HCT116 (cell line): ENCODE data around the gene MMD. TPM values are rescaled to one million over a fixed set of nuclear protein-coding genes. Genes with fewer than 3 reads are reported as not detected.

Experiments used
- ATAC-seq: fragments of 200-7000 bp; cut with Tn5 transposase; 2 replicates; pipeline ENCODE4 v1.9.1; 2020; ENCODE audit warnings: mild to moderate bottlenecking, moderate library complexity
- BruUV-seq: library from RNA; stranded (reverse); fragments of 400-500 nt; replicated peaks from 2 replicates; lab custom pipeline; 2021; lab: Mats Ljungman, UMichigan
- CTCF ChIA-PET: fragments of 300-600 bp; sonication (Branson Sonifier 250); formaldehyde crosslinking; loops from one replicate; lab custom pipeline; 2021; ENCODE audit warnings: antibody characterized with exemption; lab: Charles Lee
- POLR2A ChIA-PET: fragments of 300-600, 350-600 bp; sonication (Branson Sonifier 250); formaldehyde crosslinking; loops from one replicate; lab custom pipeline; 2021; ENCODE audit warnings: antibody characterized with exemption; lab: Charles Lee
- RAD21 ChIA-PET, 2 experiments: fragments of 300-600 bp; sonication (Branson Sonifier 250); formaldehyde crosslinking; loops; one replicate each; lab custom pipeline; 2023; ENCODE audit warnings: low total read pairs in 2 of 2; ENCODE audit not compliant: uncharacterized antibody in 2 of 2, unreplicated experiment in 2 of 2, low non-redundant PET in 1 of 2; lab: Charles Lee
- DNase-seq: peaks from one replicate; pipeline ENCODE4 v3.0.0-alpha.2; 2010; ENCODE audit warnings: low read depth, low spot score
- H2AFZ ChIP-seq: fragments of 200-600 bp; shearing (Covaris generic), sonication (generic); 2 replicates; pipeline ENCODE4 v1.6.1; 2017; ENCODE audit warnings: low read depth, mixed run types, mixed read lengths, antibody characterized with exemption, low read length; ENCODE audit not compliant: poor library complexity, severe bottlenecking
- H3K27ac ChIP-seq: 2 replicates; pipeline ENCODE4 v1.5.1; 2012; ENCODE audit warnings: low read depth, low read length
- H3K27me3 ChIP-seq: fragments of 200-600 bp; sonication (generic); 2 replicates; pipeline ENCODE4 v1.6.1; 2016; ENCODE audit warnings: mixed run types, low read length, mixed read lengths; ENCODE audit not compliant: insufficient read depth
- H3K36me3 ChIP-seq, 2 experiments: fragments of 200-500 bp in 1 of 2; fragments of 200-600 bp in 1 of 2; sonication (Bioruptor generic) in 1 of 2; sonication (generic) in 1 of 2; 2 replicates each; pipeline versions ENCODE4 v1.5.1 to v1.6.1; 2014 to 2016; ENCODE audit warnings: low read length in 2 of 2, inconsistent platforms in 1 of 2, mixed read lengths in 1 of 2, mixed run types in 1 of 2; ENCODE audit not compliant: insufficient read depth in 2 of 2, control insufficient read depth in 1 of 2
- H3K4me1 ChIP-seq, 2 experiments: fragments of 200-600 bp in 1 of 2; sonication (generic) in 1 of 2; 2 replicates each; pipeline versions ENCODE4 v1.5.1 to v1.6.1; 2012 to 2017; ENCODE audit warnings: low read length in 2 of 2, inconsistent platforms in 1 of 2, mild to moderate bottlenecking in 1 of 2, mixed read lengths in 1 of 2, mixed run types in 1 of 2, moderate library complexity in 1 of 2; ENCODE audit not compliant: insufficient read depth in 2 of 2, control insufficient read depth in 1 of 2
- H3K4me2 ChIP-seq: fragments of 200-600 bp; sonication (generic); 2 replicates; pipeline ENCODE4 v1.6.1; 2017; ENCODE audit warnings: mixed run types, low read length, mixed read lengths
- H3K4me3 ChIP-seq, 2 experiments: fragments of 200-600 bp in 1 of 2; sonication (generic) in 1 of 2; replicated peaks in 1 of 2; 2 replicates each; pipeline ENCODE4 v1.5.1; 2011 to 2016; ENCODE audit warnings: low read length in 2 of 2, control low read depth in 1 of 2, low read depth in 1 of 2, mild to moderate bottlenecking in 1 of 2, mixed read lengths in 1 of 2, mixed run types in 1 of 2
- H3K79me2 ChIP-seq: fragments of 200-600 bp; sonication (generic); 2 replicates; pipeline ENCODE4 v1.6.1; 2017; ENCODE audit warnings: mild to moderate bottlenecking, mixed run types, low read length, moderate library complexity, mixed read lengths; ENCODE audit not compliant: insufficient read depth
- H3K9ac ChIP-seq: fragments of 200-600 bp; sonication (generic); 2 replicates; pipeline ENCODE4 v1.6.1; 2016; ENCODE audit warnings: low read length, mixed read lengths
- H3K9me2 ChIP-seq: fragments of 200-600 bp; sonication (generic), shearing (Covaris generic); 2 replicates; pipeline ENCODE4 v1.6.1; 2017; ENCODE audit warnings: mixed run types, mild to moderate bottlenecking, moderate library complexity; ENCODE audit not compliant: insufficient read depth
- H3K9me3 ChIP-seq, 2 experiments: fragments of 200-500 bp in 1 of 2; fragments of 200-600 bp in 1 of 2; sonication (Bioruptor generic) in 1 of 2; sonication (generic) in 1 of 2; 2 replicates each; pipeline ENCODE4 v1.6.1; 2014 to 2017; ENCODE audit warnings: low read length in 2 of 2, mixed read lengths in 2 of 2, inconsistent platforms in 1 of 2, low read depth in 1 of 2, mild to moderate bottlenecking in 1 of 2, mixed run types in 1 of 2, moderate library complexity in 1 of 2; ENCODE audit not compliant: control insufficient read depth in 1 of 2, insufficient read depth in 1 of 2
- H4K20me1 ChIP-seq: fragments of 200-600 bp; sonication (generic), shearing (Covaris generic); 2 replicates; pipeline ENCODE4 v1.6.1; 2017; ENCODE audit warnings: mixed run types, mild to moderate bottlenecking, moderate library complexity; ENCODE audit not compliant: insufficient read depth
- CBX3 ChIP-seq: IDR thresholded peaks from 2 replicates; pipeline ENCODE4 v1.6.1; 2012; ENCODE audit warnings: low read depth
- CEBPB ChIP-seq: IDR thresholded peaks from 2 replicates; pipeline ENCODE4 v1.6.1; 2012; ENCODE audit warnings: low read depth
- ELF1 ChIP-seq: IDR thresholded peaks from 2 replicates; pipeline ENCODE4 v1.6.1; 2012; ENCODE audit warnings: low read depth, borderline replicate concordance
- EZH2 ChIP-seq: fragments of 200-600 bp; sonication (generic); IDR thresholded peaks from 2 replicates; pipeline ENCODE4 v1.6.1; 2017; ENCODE audit warnings: antibody characterized with exemption, mixed run types
- EZH2phosphoT487 ChIP-seq: fragments of 200-600 bp; IDR thresholded peaks from 2 replicates; pipeline ENCODE4 v1.6.1; 2018; ENCODE audit warnings: antibody characterized with exemption, borderline replicate concordance
- FOSL1 ChIP-seq: IDR thresholded peaks from 2 replicates; pipeline ENCODE4 v1.6.1; 2012; ENCODE audit warnings: low read depth
- JUND ChIP-seq: IDR thresholded peaks from 2 replicates; pipeline ENCODE4 v1.6.1; 2012
- POLR2A ChIP-seq: IDR thresholded peaks from 2 replicates; pipeline ENCODE4 v1.7.0; 2011; ENCODE audit warnings: borderline replicate concordance; ENCODE audit not compliant: insufficient read depth, insufficient read length; ENCODE audit errors: extremely low read depth
- POLR2AphosphoS5 ChIP-seq: IDR thresholded peaks from 2 replicates; pipeline ENCODE4 v1.6.1; 2011; ENCODE audit warnings: mild to moderate bottlenecking, low read depth, low read length, moderate library complexity
- RAD21 ChIP-seq: IDR thresholded peaks from 2 replicates; pipeline ENCODE4 v1.6.1; 2012; ENCODE audit warnings: low read depth, mild to moderate bottlenecking
- SIN3A ChIP-seq: IDR thresholded peaks from 2 replicates; pipeline ENCODE4 v1.6.1; 2012; ENCODE audit warnings: low read depth
- SP1 ChIP-seq: IDR thresholded peaks from 2 replicates; pipeline ENCODE4 v1.6.1; 2012; ENCODE audit warnings: low read depth
- SRF ChIP-seq: IDR thresholded peaks from 2 replicates; pipeline ENCODE4 v1.6.1; 2012; ENCODE audit warnings: low read depth
- YY1 ChIP-seq: IDR thresholded peaks from 2 replicates; pipeline ENCODE4 v1.6.1; 2011; ENCODE audit warnings: low read length, low read depth, moderate library complexity, mild to moderate bottlenecking; ENCODE audit not compliant: insufficient replicate concordance; ENCODE audit errors: extremely low read depth
- ZFX ChIP-seq: fragments of 450-650 bp; IDR thresholded peaks from 2 replicates; pipeline ENCODE4 v1.6.1; 2017
- ZNF274 ChIP-seq: fragments of 200-500 bp; sonication (Bioruptor generic); IDR thresholded peaks from 2 replicates; pipeline ENCODE4 v1.6.1; 2014; ENCODE audit warnings: mild to moderate bottlenecking, low read depth, low read length, inconsistent platforms
- intact Hi-C: fragments of 100-400 bp; cut with micrococcal nuclease; formaldehyde crosslinking; loops from 2 replicates; pipeline ENCODE4 v1.10.0; 2022
- total RNA-seq: library from RNA; stranded (reverse); gene quantifications from one replicate; pipeline ENCODE4 v1.2.1, GENCODE V29; 2021; ENCODE audit not compliant: unreplicated experiment
- TF ChIP-seq, protein P1 (sequence below), 3 experiments: fragments of 200-600 bp in 1 of 3; sonication (generic) in 1 of 3; IDR thresholded peaks in 2 of 3; conservative IDR thresholded peaks in 1 of 3; 2 replicates each; pipeline ENCODE4 v1.5.1; 2012 to 2017; ENCODE audit warnings: low read depth in 2 of 3, low read length in 2 of 3, antibody characterized with exemption in 1 of 3, borderline replicate concordance in 1 of 3, control low read depth in 1 of 3, mild to moderate bottlenecking in 1 of 3, mixed read lengths in 1 of 3, mixed run types in 1 of 3, moderate library complexity in 1 of 3; ENCODE audit not compliant: insufficient read depth in 1 of 3
- TF ChIP-seq, protein P2 (sequence below): IDR thresholded peaks from 2 replicates; pipeline ENCODE4 v1.6.1; 2011; ENCODE audit warnings: mild to moderate bottlenecking, low read length, moderate library complexity; ENCODE audit not compliant: insufficient replicate concordance; ENCODE audit errors: extremely low read depth

The MMD gene
- total RNA-seq, 1 experiment from 2014 or later = 21.3 TPM

- no peak overlapping the region for H3K27ac ChIP-seq
- ChIA-PET POLR2A (no interaction called here), CTCF (no interaction called here), RAD21 (no interaction called here)
- H3K9ac ChIP-seq = no peak overlapping the region
- H3K4me1 ChIP-seq = peaks cover 4 to 8% of the 10 kb centered on the region in 2 experiments; a peak in 2 of 4 replicates
- H3K4me3 ChIP-seq = no peak overlapping the region
- no peak overlapping the region for H3K4me2 ChIP-seq
- H2AFZ ChIP-seq = no peak overlapping the region
- H4K20me1 ChIP-seq = no peaks in the 10 kb centered on the region
- no peaks in the 10 kb centered on the region for H3K9me2 ChIP-seq
- intact Hi-C loops = no loop called here
- H3K27me3 ChIP-seq = no peaks in the 10 kb centered on the region
- H3K9me3 ChIP-seq = no peaks in the 10 kb centered on the region
- no peak for ATAC-seq
- peaks cover 0 to 6% of the 10 kb centered on the region in 2 experiments; a peak in 1 of 4 replicates for H3K36me3 ChIP-seq
- TF ChIP-seq POLR2A (no peak), EZH2phosphoT487 (no peak), ZFX (no peak), CEBPB (no peak), CBX3 (no peak), YY1 (no peak), FOSL1 (no peak), ZNF274 (no peak), SRF (no peak), EZH2 (no peak)
- H3K79me2 ChIP-seq = peaks cover 7% of the 10 kb centered on the region; the same call in 1 of the 2 replicates
- no peak for DNase-seq
- BruUV-seq = no TSS peak
Measured at GRCh38 chr17:55416470-55417052, 5.1 kb downstream of the MMD start.

- POLR2A ChIA-PET = no interaction called here
- H3K9ac ChIP-seq = no peak overlapping the region
- H3K4me2 ChIP-seq = no peak overlapping the region
- ATAC-seq (no peak), DNase-seq (no peak)
- H3K9me3 ChIP-seq = no peaks in the 10 kb centered on the region
- H3K4me3 ChIP-seq = no peak overlapping the region
- H4K20me1 ChIP-seq = no peaks in the 10 kb centered on the region
- H2AFZ ChIP-seq = no peak overlapping the region
- intact Hi-C loops = no loop called here
- H3K36me3 ChIP-seq = peaks cover 5 to 10% of the 10 kb centered on the region in 2 experiments; a peak in 2 of 4 replicates
- H3K79me2 ChIP-seq = peaks cover 4% of the 10 kb centered on the region; the same call in 1 of the 2 replicates
- CTCF ChIA-PET = no interaction called here
- H3K4me1 ChIP-seq = peaks cover 4 to 8% of the 10 kb centered on the region in 2 experiments; a peak in 2 of 4 replicates
- H3K27ac ChIP-seq = no peak overlapping the region
- H3K27me3 ChIP-seq = no peaks in the 10 kb centered on the region
- H3K9me2 ChIP-seq = no peaks in the 10 kb centered on the region
- RAD21 ChIA-PET = no interaction called here
- BruUV-seq = no TSS peak
- TF ChIP-seq CEBPB (no peak), SP1 (no peak), SIN3A (no peak), POLR2AphosphoS5 (no peak), EZH2 (no peak), CBX3 (no peak), RAD21 (no peak), SRF (no peak), JUND (no peak), ELF1 (no peak), POLR2A (no peak), FOSL1 (no peak)
- TF ChIP-seq, protein P1, sequence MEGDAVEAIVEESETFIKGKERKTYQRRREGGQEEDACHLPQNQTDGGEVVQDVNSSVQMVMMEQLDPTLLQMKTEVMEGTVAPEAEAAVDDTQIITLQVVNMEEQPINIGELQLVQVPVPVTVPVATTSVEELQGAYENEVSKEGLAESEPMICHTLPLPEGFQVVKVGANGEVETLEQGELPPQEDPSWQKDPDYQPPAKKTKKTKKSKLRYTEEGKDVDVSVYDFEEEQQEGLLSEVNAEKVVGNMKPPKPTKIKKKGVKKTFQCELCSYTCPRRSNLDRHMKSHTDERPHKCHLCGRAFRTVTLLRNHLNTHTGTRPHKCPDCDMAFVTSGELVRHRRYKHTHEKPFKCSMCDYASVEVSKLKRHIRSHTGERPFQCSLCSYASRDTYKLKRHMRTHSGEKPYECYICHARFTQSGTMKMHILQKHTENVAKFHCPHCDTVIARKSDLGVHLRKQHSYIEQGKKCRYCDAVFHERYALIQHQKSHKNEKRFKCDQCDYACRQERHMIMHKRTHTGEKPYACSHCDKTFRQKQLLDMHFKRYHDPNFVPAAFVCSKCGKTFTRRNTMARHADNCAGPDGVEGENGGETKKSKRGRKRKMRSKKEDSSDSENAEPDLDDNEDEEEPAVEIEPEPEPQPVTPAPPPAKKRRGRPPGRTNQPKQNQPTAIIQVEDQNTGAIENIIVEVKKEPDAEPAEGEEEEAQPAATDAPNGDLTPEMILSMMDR (IDR thresholded peaks at IDR 0.05 in 2 of 3, conservative IDR thresholded peaks at IDR 0.05 in 1 of 3; ENCODE audit: borderline replicate concordance in 1 of 3, insufficient read depth in 1 of 3, low read depth in 2 of 3, low read length in 2 of 3) = no peak
- TF ChIP-seq, protein P2, sequence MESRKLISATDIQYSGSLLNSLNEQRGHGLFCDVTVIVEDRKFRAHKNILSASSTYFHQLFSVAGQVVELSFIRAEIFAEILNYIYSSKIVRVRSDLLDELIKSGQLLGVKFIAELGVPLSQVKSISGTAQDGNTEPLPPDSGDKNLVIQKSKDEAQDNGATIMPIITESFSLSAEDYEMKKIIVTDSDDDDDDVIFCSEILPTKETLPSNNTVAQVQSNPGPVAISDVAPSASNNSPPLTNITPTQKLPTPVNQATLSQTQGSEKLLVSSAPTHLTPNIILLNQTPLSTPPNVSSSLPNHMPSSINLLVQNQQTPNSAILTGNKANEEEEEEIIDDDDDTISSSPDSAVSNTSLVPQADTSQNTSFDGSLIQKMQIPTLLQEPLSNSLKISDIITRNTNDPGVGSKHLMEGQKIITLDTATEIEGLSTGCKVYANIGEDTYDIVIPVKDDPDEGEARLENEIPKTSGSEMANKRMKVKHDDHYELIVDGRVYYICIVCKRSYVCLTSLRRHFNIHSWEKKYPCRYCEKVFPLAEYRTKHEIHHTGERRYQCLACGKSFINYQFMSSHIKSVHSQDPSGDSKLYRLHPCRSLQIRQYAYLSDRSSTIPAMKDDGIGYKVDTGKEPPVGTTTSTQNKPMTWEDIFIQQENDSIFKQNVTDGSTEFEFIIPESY = no peak
Measured at GRCh38 chr17:55416000-55416399, 5.6 kb downstream of the MMD start.
